Thyroid gland (tissue), 4 donors: ENCODE measurements around the gene HES7.

Experiments
- POLR2A ChIP-seq, 2 donors: fragments of 450-650 bp; IDR thresholded peaks; one replicate each; pipeline ENCODE4 v1.6.1; 2017; ENCODE audit warnings: antibody characterized with exemption in 2 of 2, mild to moderate bottlenecking in 2 of 2, moderate library complexity in 1 of 2
- TF ChIP-seq, protein P1 (sequence below), 6 experiments: fragments of 200-600 bp in 3 of 6; fragments of 450-650 bp in 3 of 6; sonication (generic) in 3 of 6; IDR thresholded peaks; one replicate each; pipeline ENCODE4 v1.5.1; 2016 to 2019; ENCODE audit warnings: antibody characterized with exemption in 6 of 6, mild to moderate bottlenecking in 2 of 6, inconsistent platforms in 1 of 6, moderate library complexity in 1 of 6

- TF ChIP-seq, protein P1, sequence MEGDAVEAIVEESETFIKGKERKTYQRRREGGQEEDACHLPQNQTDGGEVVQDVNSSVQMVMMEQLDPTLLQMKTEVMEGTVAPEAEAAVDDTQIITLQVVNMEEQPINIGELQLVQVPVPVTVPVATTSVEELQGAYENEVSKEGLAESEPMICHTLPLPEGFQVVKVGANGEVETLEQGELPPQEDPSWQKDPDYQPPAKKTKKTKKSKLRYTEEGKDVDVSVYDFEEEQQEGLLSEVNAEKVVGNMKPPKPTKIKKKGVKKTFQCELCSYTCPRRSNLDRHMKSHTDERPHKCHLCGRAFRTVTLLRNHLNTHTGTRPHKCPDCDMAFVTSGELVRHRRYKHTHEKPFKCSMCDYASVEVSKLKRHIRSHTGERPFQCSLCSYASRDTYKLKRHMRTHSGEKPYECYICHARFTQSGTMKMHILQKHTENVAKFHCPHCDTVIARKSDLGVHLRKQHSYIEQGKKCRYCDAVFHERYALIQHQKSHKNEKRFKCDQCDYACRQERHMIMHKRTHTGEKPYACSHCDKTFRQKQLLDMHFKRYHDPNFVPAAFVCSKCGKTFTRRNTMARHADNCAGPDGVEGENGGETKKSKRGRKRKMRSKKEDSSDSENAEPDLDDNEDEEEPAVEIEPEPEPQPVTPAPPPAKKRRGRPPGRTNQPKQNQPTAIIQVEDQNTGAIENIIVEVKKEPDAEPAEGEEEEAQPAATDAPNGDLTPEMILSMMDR (IDR thresholded peaks at IDR 0.05), result no peak
- no peak for TF ChIP-seq POLR2A (IDR thresholded peaks at IDR 0.05)
Measured at GRCh38 chr17:8133399-8133798, 9.5 kb upstream of the HES7 start.
